ENCODE measurements around the gene IL25. TPM values are rescaled to one million over a fixed set of nuclear protein-coding genes. Genes with fewer than 3 reads are reported as not detected.

IL25 gene
- total and polyA plus RNA-seq, 2 of the 8 experiments (the other 6 are each of a cell fraction or from before 2014, with no cell fraction given) = not detected

DNA sequence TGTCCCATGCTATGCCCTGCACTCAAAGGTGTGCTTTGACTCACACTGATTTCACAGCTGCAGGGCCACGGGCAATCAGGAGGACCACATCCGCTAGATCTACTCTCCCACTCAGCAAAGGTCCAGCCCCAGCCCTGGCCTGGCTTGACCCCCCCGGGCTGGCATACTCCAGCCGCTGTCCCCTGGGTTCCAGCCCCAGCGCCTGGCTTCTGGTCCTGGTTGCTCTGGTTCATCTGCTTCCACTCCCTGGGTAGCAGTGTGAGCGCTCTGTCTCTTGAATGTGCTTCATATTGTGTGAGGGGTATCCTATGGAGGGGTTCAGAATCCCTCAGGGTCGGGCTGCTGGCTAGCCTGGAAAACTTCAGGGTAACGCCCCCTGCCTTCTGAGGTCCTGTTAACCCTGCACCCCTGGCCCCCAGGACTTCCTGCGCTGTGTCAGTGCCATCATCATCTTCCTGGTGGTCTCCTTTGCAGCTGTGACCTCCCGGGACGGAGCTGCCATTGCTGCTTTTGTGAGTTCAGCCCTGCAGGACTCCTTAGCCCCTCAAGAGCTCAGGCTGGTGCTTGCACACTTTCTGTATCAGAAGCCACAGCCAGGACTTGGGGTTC lies 6.1 kb downstream of the IL25 start:
- H3K27me3 ChIP-seq (replicated peaks in 1 of 4; ENCODE audit: control insufficient read depth in 3 of 4, extremely low read depth in 1 of 4, insufficient read depth in 3 of 4, low read length in 3 of 4) = peaks cover 0 to 23% (median 11%) of the 10 kb centered on the region in 4 experiments; a peak in 6 of 7 replicates
- H3K27ac ChIP-seq (ENCODE audit: low read depth, low read length) = no peak overlapping the region
- no peak overlapping the region for H4K5ac ChIP-seq (ENCODE audit: insufficient read length, low read depth, low read length)
- no peak overlapping the region for H3K4me2 ChIP-seq (ENCODE audit: insufficient read depth in 1 of 2, low read depth in 2 of 2, low read length in 2 of 2)
- WGBS, 2 experiments (ENCODE audit: extremely low coverage in 1 of 2, insufficient coverage in 1 of 2, insufficient read length in 1 of 2, insufficient replicate concordance in 2 of 2, low coverage in 1 of 2, low lambda C conversion rate in 2 of 2, missing lambda C conversion rate in 1 of 2) = 83% methylated on average over 11 of the region's 11 CpGs; no CpG with 5 or more reads in 1 of the 2 experiments
- no peak overlapping the region for H4K91ac ChIP-seq (replicated peaks; ENCODE audit: insufficient read length, low read length)
- no peak overlapping the region for H2BK120ac ChIP-seq (replicated peaks; ENCODE audit: low read depth, low read length)
- CTCF ChIA-PET (ENCODE audit: partially characterized antibody) = interaction anchor here (1.1 to 15.0 kb wide), 20 partner anchors 10 to 133 kb away, joined by 3 to 333 read pairs (median 9); partner anchors contain the start of genes BCL2L2, EFS, MYH7 and SLC22A17
- no peak overlapping the region for H2BK12ac ChIP-seq (ENCODE audit: low read depth, low read length)
- H2BK15ac ChIP-seq (ENCODE audit: low read length) = no peak overlapping the region
- H3K79me2 ChIP-seq (ENCODE audit: control insufficient read depth in 1 of 2, insufficient read depth in 2 of 2, low read length in 2 of 2) = no peaks in the 10 kb centered on the region
- H2BK5ac ChIP-seq (ENCODE audit: low read depth, low read length) = no peak overlapping the region
- H3K9me3 ChIP-seq (ENCODE audit: insufficient read depth in 2 of 2, low read depth in 1 of 2, low read length in 1 of 2) = no peaks in the 10 kb centered on the region
- no peak overlapping the region for H3K9ac ChIP-seq (replicated peaks in 1 of 4; ENCODE audit: extremely low read depth in 1 of 4, low read depth in 3 of 4, low read length in 3 of 4)
- no peak overlapping the region for H2BK20ac ChIP-seq (ENCODE audit: low read length)
- H3K79me1 ChIP-seq (ENCODE audit: low read depth, low read length) = no peaks in the 10 kb centered on the region
- no peak overlapping the region for H3K23ac ChIP-seq (ENCODE audit: insufficient read length)
- no peaks in the 10 kb centered on the region for H3K36me3 ChIP-seq (ENCODE audit: control insufficient read depth in 2 of 4, insufficient read depth in 4 of 4, low read length in 3 of 4)
- no peak overlapping the region for H3K4ac ChIP-seq (replicated peaks; ENCODE audit: insufficient read length, low read depth, low read length)
- DNase-seq (ENCODE audit: low read depth in 1 of 2, low spot score in 2 of 2) (no peak), FAIRE-seq (no peak)
- H2AK5ac ChIP-seq (ENCODE audit: low read depth, low read length) = no peak overlapping the region
- no peak overlapping the region for H3K4me3 ChIP-seq (ENCODE audit: extremely low read depth in 1 of 4, insufficient read depth in 2 of 4, low read depth in 3 of 4, low read length in 4 of 4)
- no peak overlapping the region for H3K56ac ChIP-seq (replicated peaks; ENCODE audit: insufficient read length, low read depth, low read length)
- H4K8ac ChIP-seq (ENCODE audit: extremely low read depth, insufficient read depth, low read length) = no peak overlapping the region
- peaks cover 0 to 12% (median 4%) of the 10 kb centered on the region in 4 experiments; a peak in 3 of 7 replicates for H3K4me1 ChIP-seq (replicated peaks in 1 of 4; ENCODE audit: control insufficient read depth in 3 of 4, insufficient read depth in 4 of 4, low read length in 3 of 4)
- no peak overlapping the region for H2AFZ ChIP-seq (ENCODE audit: low read length)
- H3K14ac ChIP-seq (ENCODE audit: insufficient read length) = no peak overlapping the region
- no peaks in the 10 kb centered on the region for H4K20me1 ChIP-seq (replicated peaks in 1 of 2; ENCODE audit: control insufficient read depth in 1 of 2, insufficient read depth in 2 of 2, low read length in 2 of 2)
- POLR2A ChIA-PET (ENCODE audit: partially characterized antibody) = interaction anchor here (2.9 to 3.3 kb wide), 2 partner anchors 52 to 57 kb away, joined by 10 to 19 read pairs; partner anchors contain the start of gene PABPN1
- no peak overlapping the region for H3K18ac ChIP-seq (ENCODE audit: extremely low read depth, low read length)
- no peaks in the 10 kb centered on the region for H3K23me2 ChIP-seq (ENCODE audit: low read depth, low read length)
- no peak for TF ChIP-seq GABPA (IDR thresholded peaks at IDR 0.05; ENCODE audit: borderline replicate concordance, insufficient read depth, low read length)
- no peak for TF ChIP-seq POU5F1 (IDR thresholded peaks at IDR 0.05; ENCODE audit: low read depth, low read length)
- TF ChIP-seq GTF2F1 (IDR thresholded peaks at IDR 0.05; ENCODE audit: borderline replicate concordance, low read depth, low read length) = no peak
- TF ChIP-seq KDM1A (IDR thresholded peaks at IDR 0.05; ENCODE audit: borderline replicate concordance, low read length) = no peak
- TF ChIP-seq CBX8 (IDR thresholded peaks at IDR 0.05; ENCODE audit: borderline replicate concordance, low read depth, low read length) = no peak
- TF ChIP-seq NRF1 (IDR thresholded peaks at IDR 0.05; ENCODE audit: low read depth, low read length) = no peak
- TF ChIP-seq TEAD4 (IDR thresholded peaks at IDR 0.05; ENCODE audit: low read depth, low read length) = no peak
- no peak for TF ChIP-seq SRF (IDR thresholded peaks at IDR 0.05; ENCODE audit: low read depth, low read length)
- TF ChIP-seq, protein P1, sequence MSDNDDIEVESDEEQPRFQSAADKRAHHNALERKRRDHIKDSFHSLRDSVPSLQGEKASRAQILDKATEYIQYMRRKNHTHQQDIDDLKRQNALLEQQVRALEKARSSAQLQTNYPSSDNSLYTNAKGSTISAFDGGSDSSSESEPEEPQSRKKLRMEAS (IDR thresholded peaks at IDR 0.05) = no peak
- no peak for TF ChIP-seq CHD2 (IDR thresholded peaks at IDR 0.05; ENCODE audit: low read length)

Data from H1 (cell line).